KOPT-K1 (cell line): ENCODE measurements around the gene THSD4.

Source experiments
- H3K27ac ChIP-seq: fragments of 200-600 bp; sonication (generic); 2 replicates; pipeline ENCODE4 v1.5.1; 2016; ENCODE audit warnings: antibody characterized with exemption, mild to moderate bottlenecking, low read depth, low read length; ENCODE audit not compliant: poor library complexity, severe bottlenecking
- H3K36me3 ChIP-seq: fragments of 200-600 bp; sonication (generic); 2 replicates; pipeline ENCODE4 v1.5.1; 2017; ENCODE audit warnings: antibody characterized with exemption, mild to moderate bottlenecking, low read length, moderate library complexity; ENCODE audit not compliant: insufficient read depth
- H3K9me3 ChIP-seq: fragments of 200-600 bp; sonication (generic); 2 replicates; pipeline ENCODE4 v1.5.1; 2017; ENCODE audit warnings: antibody characterized with exemption, low read length, mild to moderate bottlenecking; ENCODE audit not compliant: insufficient read depth, poor library complexity, severe bottlenecking

THSD4 gene

DNA sequence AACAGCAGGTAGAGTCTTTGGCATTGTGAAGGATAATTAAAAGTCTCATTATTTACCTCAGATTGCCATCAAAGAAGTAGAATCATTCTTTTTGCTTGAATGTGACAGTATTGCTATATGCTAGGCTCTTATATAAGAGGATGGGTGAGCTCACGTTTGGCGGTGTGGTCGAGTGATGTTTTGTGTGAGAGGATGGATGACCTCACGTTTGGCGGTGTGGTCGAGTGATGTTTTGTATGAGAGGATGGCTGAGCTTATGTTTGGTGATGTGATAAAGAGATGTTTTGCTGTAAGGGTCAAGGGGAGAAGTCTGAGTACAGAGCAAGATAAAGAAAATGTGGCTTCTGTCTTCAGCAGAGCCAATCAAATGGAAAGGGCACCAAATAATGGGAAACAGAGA lies 395.5 kb downstream of the THSD4 start:
- no peak overlapping the region for H3K27ac ChIP-seq
- no peaks in the 10 kb centered on the region for H3K9me3 ChIP-seq
- H3K36me3 ChIP-seq: no peaks in the 10 kb centered on the region

DNA sequence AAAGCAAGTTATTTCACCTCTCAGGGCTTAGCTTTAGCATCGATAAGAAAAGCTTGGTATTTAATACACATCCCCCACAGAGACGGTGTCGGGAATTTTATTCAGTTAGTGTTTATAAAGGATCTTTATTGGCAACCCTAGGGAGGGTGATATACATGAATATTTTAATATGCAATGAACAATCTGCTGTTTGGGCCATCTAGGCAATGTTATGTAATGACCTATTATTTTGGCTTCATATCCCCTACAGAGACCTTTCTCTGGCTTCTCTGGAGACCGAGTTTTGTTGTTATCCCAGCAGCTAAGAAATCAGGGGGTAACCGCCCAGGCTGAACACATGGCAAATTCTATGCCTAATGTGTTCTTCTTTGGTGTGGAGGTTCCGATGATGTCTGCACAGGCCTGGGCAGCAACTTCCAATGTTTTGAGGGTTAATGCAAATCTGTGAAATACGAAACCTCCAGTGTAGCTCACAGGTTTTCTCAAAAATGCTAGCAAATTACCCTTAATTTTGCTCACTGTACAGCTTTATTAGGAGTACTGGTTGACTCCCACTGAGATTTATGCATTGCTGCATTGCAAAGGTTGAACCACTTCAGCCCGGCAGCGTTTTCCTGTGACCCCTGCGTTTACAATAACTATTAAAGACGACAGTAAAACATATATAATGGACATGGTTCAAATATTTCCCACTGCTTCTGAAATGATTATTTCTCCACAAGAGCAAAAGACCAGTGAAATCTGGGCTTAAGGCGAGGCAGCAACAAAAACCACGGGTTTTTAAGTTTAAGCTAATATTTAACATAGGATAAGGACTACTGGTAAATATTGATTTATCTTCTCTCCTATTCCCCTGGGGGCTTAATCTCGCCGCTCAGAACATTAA lies 396.8 kb downstream of the THSD4 start:
- no peak overlapping the region for H3K27ac ChIP-seq
- H3K36me3 ChIP-seq: no peaks in the 10 kb centered on the region
- H3K9me3 ChIP-seq: no peaks in the 10 kb centered on the region

DNA sequence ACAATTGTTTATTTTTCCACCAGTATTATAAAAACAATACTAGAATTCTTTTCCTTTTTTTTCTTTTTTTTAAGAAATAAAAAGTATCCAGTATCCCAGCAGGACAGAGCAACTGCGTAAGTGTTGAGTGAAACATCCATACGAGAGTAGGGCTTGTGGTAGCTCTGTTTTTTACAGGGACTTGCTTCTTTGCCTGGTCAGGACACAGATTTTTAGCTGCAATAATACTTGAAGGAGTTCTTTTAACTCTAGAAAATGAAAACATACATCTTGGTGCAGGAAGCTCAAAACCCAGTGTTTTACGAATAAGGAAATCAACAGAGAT lies 397.4 kb downstream of the THSD4 start:
- H3K9me3 ChIP-seq: no peaks in the 10 kb centered on the region
- H3K27ac ChIP-seq: no peak overlapping the region
- no peaks in the 10 kb centered on the region for H3K36me3 ChIP-seq

DNA sequence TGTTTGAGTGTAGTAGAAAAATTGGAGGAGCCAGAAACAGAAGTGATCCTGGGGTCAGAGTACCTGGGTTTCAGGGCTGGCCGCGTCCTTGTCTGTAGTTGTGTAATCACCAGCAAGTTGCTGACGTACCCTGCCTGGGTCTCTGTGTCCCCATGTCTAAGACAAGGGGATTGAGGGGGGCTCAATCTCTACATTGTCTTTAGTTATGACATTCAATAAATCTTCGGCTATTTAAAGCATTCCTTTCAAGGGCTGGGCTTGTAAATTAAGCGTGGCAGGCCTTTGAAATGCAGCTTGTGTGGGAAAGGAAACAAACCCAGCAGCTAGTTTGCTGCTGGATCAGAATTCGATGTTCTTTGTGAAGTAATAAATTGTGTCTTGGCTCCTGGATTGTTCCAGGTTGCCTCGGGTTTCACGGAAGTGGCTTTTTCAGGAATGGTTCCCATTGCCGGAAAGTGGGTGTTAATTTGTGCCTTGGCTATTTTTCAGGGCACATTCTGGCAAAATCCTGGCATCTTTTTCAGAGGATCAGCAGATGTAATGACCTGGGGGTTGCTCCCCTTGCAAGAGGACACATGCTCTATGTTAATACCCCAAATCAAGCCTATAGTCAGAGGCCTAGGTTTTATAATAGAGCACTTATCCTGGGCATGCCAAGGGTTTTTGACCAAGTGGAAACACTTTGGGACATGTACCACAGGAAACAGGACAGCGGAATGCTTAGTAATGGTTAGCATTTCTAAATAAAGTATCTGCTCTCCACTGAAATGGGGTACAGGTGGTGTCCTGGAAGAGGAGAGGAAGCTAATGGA lies 400.3 kb downstream of the THSD4 start:
- H3K36me3 ChIP-seq: no peaks in the 10 kb centered on the region
- no peak overlapping the region for H3K27ac ChIP-seq
- H3K9me3 ChIP-seq: no peaks in the 10 kb centered on the region

DNA sequence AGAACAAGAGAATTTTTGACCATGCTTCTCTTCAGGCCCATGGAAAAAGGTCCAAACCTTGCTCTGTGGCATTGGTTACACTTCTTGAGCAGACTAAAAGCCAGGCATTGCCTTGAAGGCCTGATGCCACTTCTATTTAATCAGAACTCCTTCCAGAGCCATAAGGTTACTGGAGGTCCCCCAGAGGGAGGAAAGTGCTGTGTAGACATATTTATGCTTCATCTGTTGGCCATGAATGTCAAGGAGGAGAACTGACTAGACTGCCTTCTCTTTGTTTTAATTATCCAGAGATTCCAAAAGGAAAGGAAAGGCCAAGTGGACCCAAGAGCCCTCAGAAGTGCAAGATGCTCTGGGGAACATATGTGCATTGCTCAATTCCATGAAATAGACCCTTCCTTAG lies 402.5 kb downstream of the THSD4 start:
- no peak overlapping the region for H3K27ac ChIP-seq
- H3K36me3 ChIP-seq: no peaks in the 10 kb centered on the region
- no peaks in the 10 kb centered on the region for H3K9me3 ChIP-seq

DNA sequence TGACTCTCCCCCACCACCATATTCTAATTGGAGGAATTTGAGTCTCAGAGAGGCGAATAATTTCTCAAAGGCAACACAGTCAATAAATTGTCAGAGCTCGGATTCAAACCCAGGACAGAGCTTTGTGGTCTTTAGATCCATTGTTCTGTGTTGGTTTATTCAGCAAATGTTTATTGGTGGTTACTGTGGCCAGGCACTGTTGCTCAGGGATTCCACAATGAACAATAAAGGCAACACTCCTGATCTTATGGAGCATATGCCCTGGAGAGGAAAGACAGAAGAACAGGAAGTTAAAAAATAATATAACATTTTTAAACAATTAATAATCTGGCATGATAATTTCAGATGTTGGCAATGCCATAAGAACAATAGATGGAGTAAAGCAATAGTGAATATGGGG lies 403.4 kb downstream of the THSD4 start:
- Histone ChIP-seq H3K9me3 (no peaks in the 10 kb centered on the region), H3K36me3 (no peaks in the 10 kb centered on the region), H3K27ac (no peak overlapping the region)

DNA sequence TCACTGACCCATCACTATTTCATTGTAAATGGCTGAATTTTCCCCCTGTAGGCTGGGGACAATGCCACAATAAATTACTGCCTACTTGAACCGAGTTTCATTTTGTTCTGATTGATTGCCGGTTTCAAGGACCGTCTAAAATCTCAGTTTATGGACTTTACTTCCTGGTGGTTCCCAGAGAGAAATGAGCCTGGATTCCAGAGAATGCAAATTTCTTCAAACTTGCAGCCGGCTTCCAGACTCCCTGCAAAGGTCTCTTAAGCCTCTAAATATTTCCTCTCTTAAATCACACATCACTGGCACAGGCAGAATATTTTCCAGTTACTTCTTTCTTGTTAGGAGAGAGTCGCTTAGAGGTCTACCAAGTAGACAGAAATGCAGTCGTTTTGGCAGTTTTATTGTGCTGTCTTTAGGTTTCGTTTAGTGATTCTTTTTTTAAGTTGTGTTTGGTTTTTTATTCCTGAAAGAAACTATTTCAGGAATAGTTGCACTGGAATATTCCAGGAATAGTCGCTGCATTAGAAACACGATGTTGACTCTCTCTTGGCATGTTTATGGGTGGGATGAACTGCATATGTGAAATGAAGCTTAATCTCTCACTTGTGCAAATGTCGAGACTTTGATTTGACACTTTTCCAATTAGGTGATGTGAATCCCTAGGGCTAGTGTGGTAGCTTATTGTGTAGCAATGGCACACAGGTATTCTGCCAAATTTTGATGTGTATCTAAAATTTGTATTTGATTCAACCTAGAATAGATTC lies 411.0 kb downstream of the THSD4 start:
- Histone ChIP-seq H3K27ac (no peak overlapping the region), H3K9me3 (no peaks in the 10 kb centered on the region), H3K36me3 (no peaks in the 10 kb centered on the region)

DNA sequence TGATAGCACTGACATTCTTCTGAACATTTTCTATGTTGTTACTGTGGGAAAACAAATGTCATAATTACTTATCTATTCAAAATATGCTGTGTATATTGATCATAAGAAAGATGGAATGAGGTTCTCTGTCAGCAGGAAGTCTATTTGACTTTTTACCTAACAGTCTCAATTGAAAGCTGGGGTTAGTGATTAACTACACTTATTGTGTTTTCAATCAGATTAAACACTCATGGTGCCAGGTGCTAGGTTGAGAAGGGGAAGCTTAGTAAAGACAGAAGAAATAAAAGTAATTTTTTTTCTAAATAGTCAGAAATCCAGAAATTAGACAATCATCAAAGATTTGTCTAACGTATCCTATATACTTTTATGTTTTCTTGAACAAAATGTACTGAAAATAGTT lies 414.1 kb downstream of the THSD4 start:
- H3K9me3 ChIP-seq: peaks cover 7% of the 10 kb centered on the region
- H3K36me3 ChIP-seq: no peaks in the 10 kb centered on the region
- H3K27ac ChIP-seq: no peak overlapping the region

DNA sequence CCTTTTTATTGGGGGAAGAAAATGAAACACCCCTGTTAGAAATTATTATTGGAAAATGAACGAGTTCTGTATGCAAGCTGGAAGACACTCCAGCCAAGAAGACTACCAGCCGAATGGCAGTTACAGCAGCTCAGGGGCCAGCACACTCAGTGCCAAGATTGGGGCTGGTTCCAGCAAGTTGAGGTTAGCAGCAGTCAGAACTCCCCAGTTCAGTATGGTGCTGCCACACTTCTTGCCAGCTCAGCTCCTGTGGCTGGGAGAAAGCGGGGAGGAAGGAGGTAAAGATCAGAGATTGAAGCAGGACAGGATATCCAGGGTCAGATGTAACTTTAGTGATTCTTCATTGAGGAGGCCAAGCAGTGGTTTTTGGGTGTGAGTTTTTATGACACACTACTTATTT lies 414.8 kb downstream of the THSD4 start:
- H3K36me3 ChIP-seq: no peaks in the 10 kb centered on the region
- peaks cover 7% of the 10 kb centered on the region for H3K9me3 ChIP-seq
- H3K27ac ChIP-seq: no peak overlapping the region

DNA sequence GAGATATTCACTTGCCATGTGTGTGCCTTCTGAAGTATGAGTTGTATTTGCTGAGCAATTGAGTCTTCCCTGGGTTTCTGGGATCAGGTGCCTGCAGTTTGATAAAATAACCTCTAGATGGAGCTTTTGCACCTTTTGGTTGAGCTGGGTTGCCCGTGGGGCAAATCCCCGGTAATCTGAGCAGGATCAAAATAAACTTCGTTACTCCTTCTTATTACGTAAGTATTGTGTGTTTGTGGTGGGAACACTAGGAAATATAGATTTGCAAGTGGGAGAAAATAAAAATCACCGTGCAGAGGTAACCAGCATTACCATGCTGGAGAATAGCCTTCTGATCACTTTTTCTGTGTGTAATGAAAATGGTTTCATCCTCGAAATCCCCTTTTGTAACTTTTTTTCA lies 417.7 kb downstream of the THSD4 start:
- no peaks in the 10 kb centered on the region for H3K36me3 ChIP-seq
- peaks cover 7% of the 10 kb centered on the region for H3K9me3 ChIP-seq
- H3K27ac ChIP-seq: no peak overlapping the region

DNA sequence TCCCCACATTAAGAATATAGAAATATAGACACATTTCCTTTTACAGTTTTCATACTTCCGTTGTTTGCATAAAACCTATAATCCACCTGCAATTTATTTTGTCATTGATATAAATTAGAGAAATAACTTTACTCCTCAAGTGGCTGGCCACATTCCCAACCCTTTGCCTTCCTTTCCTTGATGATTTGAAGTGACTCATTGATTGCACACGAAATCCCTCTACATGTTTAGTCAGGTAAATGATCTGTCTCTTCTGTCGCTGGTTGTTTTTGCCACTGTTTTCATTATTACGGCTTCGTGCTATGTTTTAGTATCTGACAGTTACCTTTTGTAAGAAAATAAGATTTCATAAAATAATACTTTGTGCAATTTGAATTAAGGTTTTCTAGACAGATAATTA lies 422.9 kb downstream of the THSD4 start:
- Histone ChIP-seq H3K9me3 (peaks cover 3% of the 10 kb centered on the region), H3K27ac (no peak overlapping the region), H3K36me3 (no peaks in the 10 kb centered on the region)

DNA sequence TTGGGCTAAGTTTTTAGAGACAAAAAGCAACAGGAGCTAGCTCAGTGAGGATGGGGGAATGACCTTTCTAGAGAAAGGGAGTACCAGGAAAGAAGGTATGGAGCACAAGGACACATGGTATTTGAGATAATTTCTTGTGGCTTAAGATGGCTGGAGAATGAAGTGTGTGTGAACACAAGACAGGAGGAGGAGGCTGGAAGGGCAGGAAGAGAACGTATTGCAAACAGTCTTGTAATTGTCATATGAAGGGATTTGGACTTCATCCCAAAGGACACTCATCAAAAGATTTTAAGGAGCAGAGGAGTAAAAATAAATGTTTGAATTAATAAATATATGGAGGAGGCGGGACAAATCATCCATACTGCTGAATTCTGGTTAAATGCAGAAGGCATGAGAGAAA lies 426.5 kb downstream of the THSD4 start:
- H3K9me3 ChIP-seq: no peaks in the 10 kb centered on the region
- H3K36me3 ChIP-seq: no peaks in the 10 kb centered on the region
- H3K27ac ChIP-seq: no peak overlapping the region

DNA sequence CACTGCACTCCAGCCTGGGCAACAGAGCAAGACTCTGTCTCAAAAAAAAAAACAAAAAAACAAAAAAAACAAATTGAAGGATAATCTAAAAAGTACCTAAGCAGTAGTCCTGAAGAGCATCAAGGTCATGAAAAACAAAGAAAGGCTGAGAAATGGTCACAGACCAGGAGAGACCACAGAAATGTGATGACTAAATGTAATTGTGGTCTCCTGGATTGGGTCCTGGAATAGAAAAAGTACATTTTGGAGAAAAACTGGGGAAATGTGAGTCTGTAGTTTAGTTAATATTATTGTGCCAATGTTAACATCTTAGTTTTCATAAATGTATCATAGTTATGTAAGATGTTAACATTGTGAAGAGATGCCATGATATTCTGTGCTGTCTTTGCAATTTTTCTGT lies 427.6 kb downstream of the THSD4 start:
- no peaks in the 10 kb centered on the region for H3K9me3 ChIP-seq
- no peak overlapping the region for H3K27ac ChIP-seq
- H3K36me3 ChIP-seq: no peaks in the 10 kb centered on the region

DNA sequence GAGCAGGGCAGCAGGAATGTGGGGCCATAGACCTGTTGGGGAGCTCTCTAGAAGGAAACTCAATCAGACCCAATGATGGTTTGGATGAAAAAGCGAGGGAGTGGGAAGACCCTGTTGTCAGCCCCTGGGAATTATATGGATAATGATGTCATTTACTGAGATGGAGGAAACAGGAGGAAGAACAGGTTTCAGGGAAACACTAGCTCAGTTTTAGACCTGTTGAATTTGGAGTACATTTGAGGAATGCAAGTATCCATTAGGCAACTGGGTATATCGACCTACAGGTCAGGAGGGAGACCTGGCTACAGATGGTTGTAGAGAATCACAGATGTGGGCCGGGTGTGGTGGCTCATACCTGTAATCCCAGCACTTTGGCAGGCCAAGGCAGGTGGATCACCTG lies 428.1 kb downstream of the THSD4 start:
- no peaks in the 10 kb centered on the region for H3K36me3 ChIP-seq
- no peak overlapping the region for H3K27ac ChIP-seq
- H3K9me3 ChIP-seq: no peaks in the 10 kb centered on the region

DNA sequence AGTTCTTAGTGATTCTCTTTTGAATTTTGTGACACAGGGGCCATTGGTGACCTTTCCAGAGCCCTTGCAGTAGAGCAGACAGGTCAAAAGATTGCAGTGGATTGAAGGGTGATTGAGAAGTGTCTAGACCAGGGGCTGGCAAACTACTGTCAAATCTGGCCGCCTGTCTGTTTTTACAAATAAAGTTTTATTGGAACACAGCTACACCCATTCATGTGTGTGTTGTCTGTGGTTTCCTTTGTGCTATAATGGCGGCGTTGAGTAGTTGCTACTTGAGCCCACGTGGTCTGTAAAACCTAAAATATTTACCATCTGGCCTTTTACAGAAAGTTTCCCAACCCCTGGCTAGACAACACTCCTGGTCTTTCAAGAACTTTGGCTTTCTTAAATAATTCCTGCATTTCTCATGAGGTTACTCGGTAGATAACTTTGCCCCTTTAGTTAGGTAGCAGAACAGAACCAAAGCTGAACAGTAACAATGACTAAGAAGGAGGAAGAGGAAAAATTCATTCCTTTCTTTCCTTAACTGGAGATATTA lies 430.0 kb downstream of the THSD4 start:
- no peaks in the 10 kb centered on the region for H3K36me3 ChIP-seq
- H3K9me3 ChIP-seq: no peaks in the 10 kb centered on the region
- no peak overlapping the region for H3K27ac ChIP-seq
